Inflammatory macrophage (primary cell): ENCODE data around the gene LCORL.
"Not testable (repeated sequence)": the region's sequence is repeated elsewhere in the genome, so short reads cannot be mapped to it uniquely, and the experiment has no call there.

Experiments
- DNase-seq, 2 donors: peaks; one replicate each; pipeline ENCODE4 v3.0.0-alpha.2; 2020 to 2022
- total RNA-seq, 18 experiments: gene quantifications; one replicate each; lab custom pipeline; 2026; ENCODE audit warnings: mixed read lengths in 6 of 18, inconsistent platforms in 2 of 18; lab: John Stamatoyannopoulos, UW

LCORL gene
- total RNA-seq, result 8.6 to 78.9 (median 36.5) reads per million in 18 experiments

DNA sequence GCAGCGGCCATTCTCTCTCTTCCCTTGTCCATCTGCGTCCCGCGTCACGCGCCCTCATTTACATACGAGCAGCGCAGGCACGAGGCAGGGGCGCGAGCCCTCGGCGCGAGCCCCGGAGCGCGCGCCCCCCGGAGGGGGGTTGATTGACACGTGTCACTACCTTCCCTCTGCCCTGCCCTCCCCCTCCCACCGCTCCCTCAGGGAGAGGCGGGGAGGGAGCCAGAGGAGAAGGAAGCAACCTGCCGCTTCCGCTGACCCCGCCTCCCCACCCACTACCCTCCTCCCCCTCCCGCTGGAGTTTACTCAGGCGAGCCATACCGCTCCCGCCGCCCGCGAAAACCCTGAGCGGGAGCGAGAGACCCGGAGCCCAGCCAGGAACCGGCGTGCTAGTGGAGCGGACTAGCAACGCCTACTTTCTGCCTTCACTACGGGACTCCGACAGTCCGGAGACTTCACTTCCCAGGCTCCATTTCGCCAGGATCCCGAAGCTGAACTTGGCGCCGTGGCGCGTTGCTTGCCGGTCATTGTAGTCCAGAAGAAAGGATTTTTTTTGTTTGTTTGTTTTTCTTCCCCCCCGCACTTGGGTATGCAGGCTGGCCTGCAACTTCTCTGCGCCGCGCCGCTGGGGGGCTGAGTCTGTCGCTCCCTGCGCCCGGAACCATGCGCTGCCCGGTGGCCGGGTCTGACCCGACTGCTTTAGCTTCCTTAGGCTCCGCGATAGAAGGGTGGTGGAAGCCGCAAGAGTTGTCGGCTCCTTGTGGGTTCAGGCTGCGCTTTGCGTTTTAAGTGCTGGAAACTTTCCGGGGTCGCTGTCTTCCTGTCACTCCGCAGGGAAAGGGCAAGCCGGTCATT lies at the start of gene LCORL:
TSS of gene LCORL (minus strand) at position 36 of the 852 bp plus-strand sequence. CDS start at position 32, 4 bp downstream.
- peak; percentile 96 to 98 for DNase-seq

- no peak for DNase-seq
Observed at GRCh38 chr4:18069810-18070209, 48.3 kb upstream of the LCORL start.

- no peak for DNase-seq
Observed at GRCh38 chr4:18067031-18067430, 45.5 kb upstream of the LCORL start.

GRCh38 chr4:18063079-18063478 lies 41.5 kb upstream of the LCORL start:
- DNase-seq, result no peak

GRCh38 chr4:18057821-18058533 lies 36.4 kb upstream of the LCORL start:
- DNase-seq, result no peak

DNA sequence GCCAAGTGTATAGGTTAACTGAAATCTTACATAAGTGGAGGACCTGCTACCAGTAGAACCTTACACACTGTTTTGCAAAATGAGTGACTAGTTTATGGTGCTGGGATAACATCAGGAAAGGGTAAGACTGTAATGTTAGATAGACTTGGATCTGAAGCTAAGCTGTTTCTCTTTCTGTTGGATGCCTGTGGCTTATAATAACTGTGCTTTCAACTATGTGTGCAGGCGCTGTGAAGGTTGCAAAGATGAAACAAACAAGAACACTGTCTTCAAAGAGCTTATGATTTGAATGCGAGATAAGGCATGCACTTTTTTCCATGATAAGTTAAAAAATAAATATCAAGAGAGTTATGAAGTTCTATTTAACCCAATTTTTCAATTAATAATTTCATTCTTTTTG lies 34.5 kb upstream of the LCORL start:
- no peak for DNase-seq

DNA sequence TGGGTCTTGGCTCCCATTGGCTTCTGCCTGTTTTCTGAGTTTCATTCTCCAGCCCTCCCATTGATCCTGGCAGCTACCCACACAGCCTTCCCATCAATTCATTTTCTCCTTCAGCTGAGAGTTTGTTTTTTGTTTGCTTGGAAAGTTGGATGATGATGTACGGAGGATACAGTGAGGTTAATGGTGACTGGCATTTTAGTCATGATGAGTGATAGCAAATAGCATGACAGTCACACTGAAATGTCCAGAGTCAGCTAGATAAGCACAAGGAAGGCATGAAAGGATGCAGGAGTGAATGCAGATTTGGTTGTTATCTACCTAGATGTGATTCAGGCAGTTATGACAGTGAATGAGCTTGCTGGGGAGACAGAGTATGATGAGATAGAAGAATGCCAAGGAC lies 30.6 kb upstream of the LCORL start:
- no peak for DNase-seq

DNA sequence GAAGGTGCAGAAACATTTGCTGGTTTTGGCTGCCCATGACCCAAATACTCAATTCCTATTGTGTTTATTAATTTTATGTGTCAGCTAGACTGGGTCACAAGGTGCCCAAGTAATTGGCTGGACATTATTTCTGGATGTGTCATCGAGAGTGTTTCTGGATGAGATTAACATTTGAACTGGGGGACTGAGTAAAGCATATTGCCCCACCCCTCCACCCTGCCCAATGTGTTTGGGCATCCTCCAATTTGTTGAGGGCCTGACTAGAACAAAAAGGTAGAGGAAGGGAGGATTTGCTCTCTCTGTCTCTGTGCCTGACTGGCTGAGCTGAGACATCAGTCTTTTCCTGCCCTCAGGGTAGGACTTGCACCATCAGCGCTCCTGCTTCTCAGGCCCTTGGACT lies 29.7 kb upstream of the LCORL start:
- no peak for DNase-seq

DNA sequence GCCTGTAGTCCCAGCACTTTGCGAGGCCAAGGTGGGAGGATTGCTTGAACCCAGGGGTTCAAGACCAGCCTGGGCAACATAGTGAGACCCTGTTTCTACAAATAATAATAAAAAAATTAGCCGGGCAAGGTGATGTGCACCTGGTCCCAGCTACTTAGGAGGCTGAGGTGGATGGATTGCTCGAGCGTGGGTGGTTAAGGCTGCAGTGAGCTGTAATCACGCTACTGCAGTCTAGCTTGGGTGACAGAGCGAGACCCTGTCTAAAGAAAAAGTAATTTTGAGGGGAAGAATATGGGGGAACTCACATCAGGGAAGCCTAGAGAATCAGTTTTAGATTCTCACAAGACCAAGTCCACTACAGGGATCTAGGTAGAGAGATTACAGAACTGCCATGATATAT lies 28.9 kb upstream of the LCORL start:
- DNase-seq, result no peak

- DNase-seq, result no peak
Observed at GRCh38 chr4:18049446-18049845, 27.9 kb upstream of the LCORL start.

DNA sequence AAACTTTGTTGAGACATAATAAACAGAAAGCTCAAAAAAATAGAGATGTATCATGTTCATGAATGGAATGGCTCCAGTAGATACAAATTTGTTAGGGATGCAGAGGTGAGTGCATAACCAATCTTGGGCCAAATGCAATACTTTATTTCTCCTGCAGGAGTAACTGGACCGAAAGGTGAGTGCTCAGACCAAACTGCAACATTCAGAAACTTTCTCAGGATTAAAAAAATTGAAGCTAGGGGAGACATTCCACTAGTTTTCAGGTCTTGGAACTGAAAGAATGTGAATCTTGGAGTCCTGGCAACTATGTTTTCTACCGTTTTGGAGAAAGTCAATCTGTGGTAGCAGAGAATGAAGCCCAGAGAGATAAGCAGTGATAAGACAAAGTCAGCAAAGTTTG lies 21.2 kb upstream of the LCORL start:
- DNase-seq, result no peak

GRCh38 chr4:18042012-18042411 lies 20.5 kb upstream of the LCORL start:
- DNase-seq, result no peak

DNA sequence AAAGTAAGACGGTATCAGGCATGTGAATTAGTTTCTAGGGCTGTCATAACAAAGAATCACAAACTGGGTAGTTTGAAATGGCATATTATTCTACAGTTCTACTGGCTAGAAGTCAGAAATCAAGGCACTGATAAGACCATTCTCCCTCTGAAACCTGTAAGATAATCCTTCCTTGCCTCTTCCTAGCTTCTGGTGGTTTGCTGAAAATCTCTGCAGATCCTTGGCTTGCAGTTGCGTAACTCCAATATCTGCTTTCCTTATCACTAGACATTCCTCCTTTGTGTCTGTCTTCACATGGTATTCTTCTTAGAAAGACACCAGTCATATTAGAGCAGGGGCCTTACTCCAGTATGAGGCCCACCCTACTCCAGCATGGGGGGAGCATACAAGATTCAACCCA lies 19.6 kb upstream of the LCORL start:
- no peak for DNase-seq

- no peak for DNase-seq
Observed at GRCh38 chr4:18039113-18039512, 17.6 kb upstream of the LCORL start.

GRCh38 chr4:18036369-18036768 lies 14.8 kb upstream of the LCORL start:
- not testable (repeated sequence) for DNase-seq

DNA sequence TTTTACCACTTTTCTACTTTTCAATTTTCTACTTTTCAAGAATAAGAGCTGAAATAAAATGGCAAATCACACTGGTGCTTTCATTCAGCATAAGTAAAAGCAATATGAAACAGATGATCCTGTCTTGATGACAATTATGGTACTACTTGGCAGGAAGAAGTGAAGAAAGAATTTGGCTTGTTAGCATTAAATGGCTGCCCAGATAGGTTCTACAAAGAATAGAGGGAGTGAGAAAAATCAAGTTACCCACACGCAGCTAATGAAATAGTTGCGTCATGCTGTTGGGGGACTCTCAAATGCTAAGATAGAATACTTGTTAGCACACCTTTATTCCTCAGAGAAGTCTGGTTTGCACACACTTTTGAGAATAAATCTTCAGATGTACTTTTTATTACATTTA lies 12.5 kb upstream of the LCORL start:
- DNase-seq, result no peak

DNA sequence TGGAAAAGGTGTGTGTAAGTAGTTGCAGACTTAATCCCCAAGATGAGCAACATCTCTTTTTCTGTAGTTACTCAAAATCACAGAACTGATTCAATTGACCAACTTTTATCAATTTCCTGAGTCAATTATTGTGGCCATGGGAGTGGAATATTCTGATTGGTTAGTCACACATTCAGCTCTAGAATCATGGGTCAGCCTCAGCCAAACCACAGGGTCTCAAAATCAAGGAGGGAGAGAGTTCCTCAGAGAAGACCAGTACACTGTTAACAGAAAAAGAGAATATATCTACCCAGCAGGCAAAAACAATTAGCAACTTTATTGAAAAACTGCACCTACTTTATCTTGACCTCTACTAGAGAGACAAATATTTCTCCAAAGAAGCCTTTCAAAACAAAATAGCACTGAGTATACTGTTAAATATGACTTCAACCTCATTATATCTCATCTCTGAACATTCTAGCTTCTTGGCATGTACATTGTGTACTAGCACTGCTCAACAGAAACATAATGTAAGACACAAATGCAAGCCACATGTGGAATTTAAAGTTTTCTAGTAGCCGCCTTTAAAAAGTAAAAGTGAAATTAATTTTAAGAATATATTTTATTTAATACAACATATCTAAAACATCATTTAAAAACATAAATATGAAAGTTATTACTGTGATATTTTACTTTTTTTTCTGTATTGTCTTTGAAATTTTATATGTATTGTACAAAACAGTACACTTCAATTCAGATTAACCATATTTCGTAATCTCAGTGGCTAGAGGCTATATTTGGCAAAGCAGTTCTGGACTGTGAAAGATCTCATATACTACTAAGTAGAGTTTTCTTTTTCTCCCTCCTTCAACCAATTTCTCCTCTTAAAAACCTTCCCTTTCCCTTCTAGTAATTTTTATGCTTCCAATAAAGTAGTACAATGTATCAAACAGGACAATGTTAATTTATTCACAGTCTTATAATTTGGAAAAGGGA lies 11.8 kb upstream of the LCORL start:
- no peak for DNase-seq

- peak; percentile 47 to 58 for DNase-seq
Observed at GRCh38 chr4:18025288-18025687, 3.7 kb upstream of the LCORL start.

DNA sequence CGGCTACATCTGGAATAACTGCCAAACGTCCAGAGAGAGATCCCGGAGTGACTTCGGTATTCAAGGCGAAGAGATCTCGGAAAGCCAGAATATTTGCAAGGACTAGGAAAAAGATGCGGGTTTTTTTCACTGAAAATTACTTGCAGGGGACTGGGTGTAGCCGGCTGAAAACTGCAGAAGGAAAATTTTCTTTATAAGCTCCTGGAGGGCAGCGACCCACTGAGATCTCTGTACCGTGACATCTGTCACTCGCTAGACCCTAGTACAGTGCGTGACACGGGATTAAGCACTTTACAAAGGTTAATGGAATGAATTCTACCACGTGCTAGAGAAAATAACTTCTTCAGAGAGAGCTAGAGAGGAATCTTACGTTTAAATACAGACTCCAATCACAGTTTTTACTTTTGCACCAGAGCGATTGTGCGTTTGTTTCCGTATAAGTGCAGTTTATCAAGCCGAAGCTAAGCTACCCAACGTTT lies 1.1 kb upstream of the LCORL start:
- DNase-seq, result no peak

- DNase-seq, result no peak
Observed at GRCh38 chr4:18021470-18021719, 160 bp downstream of the LCORL start.

DNA sequence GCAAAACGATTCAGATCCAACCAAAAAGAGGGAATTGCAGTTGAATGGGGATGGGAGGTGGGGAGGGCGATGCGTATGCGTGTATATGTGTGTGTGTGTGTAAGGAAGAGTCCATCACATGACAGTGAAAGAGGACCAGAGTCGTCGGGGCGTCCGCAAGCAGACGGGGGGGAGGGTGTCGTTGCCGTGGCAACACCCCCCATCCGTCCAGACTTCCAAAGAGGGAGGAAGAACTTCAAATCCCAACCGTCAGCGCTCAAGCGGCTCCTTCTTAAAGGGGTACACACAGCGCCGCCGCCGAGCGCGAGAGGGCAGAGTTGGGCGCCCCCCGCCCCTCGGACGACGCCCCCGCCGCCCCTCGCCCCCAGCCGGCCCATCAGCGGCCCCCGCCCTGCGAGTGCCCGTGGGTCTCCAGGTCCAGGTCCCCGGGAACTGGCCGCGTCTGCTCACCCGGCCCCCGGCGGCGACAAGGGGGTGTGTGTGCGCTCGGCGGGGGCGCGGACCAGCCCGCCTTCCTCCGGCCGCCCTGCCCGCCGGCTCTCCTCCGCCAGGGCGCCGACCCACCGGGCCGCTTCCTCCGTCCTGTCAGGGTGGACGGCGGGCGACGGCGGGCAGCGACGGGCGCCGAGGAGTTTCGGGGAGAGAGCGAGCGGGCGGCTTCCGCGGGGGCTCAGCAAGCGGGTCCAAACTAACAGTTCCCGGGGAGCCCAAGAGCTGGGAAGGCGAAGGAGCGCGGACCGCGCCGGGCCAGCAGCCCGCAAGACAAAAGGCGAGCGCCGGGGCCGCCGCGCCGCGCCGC lies 685 bp downstream of the LCORL start:
- DNase-seq, result peak; percentile 80 to 84

GRCh38 chr4:18020145-18020670 lies 1.3 kb downstream of the LCORL start:
- DNase-seq, result peak; percentile 2 to 7
